Ishikawa (cell line): Measurements from ENCODE around the gene HS3ST3A1.

Experiments
- EGR1 ChIP-seq: IDR thresholded peaks from 2 replicates; pipeline ENCODE4 v1.6.1; 2012
- EP300 ChIP-seq: IDR thresholded peaks from 2 replicates; pipeline ENCODE4 v1.6.1; 2012; ENCODE audit warnings: borderline replicate concordance
- FOXM1 ChIP-seq: IDR thresholded peaks from 2 replicates; pipeline ENCODE4 v1.6.1; 2012; ENCODE audit warnings: low read depth, borderline replicate concordance
- TAF1 ChIP-seq: IDR thresholded peaks from 2 replicates; pipeline ENCODE4 v1.6.1; 2012; ENCODE audit warnings: low read depth, mild to moderate bottlenecking

GRCh38 chr17:13609941-13610340 lies 8.2 kb upstream of the HS3ST3A1 start:
- no peak for TF ChIP-seq TAF1
- no peak for TF ChIP-seq EP300
- TF ChIP-seq EGR1: no peak
- no peak for TF ChIP-seq FOXM1
